GM18520 (cell line): ENCODE results near the gene HAL.
"Not testable (repeated sequence)": the region's sequence is repeated elsewhere in the genome, so short reads cannot be mapped to it uniquely, and the experiment has no call there.

Experiments used
- ATAC-seq: cut with Tn5 transposase; IDR thresholded peaks from one replicate; pipeline ENCODE4 v1.9.1; 2021; ENCODE audit not compliant: unreplicated experiment

The HAL gene

DNA sequence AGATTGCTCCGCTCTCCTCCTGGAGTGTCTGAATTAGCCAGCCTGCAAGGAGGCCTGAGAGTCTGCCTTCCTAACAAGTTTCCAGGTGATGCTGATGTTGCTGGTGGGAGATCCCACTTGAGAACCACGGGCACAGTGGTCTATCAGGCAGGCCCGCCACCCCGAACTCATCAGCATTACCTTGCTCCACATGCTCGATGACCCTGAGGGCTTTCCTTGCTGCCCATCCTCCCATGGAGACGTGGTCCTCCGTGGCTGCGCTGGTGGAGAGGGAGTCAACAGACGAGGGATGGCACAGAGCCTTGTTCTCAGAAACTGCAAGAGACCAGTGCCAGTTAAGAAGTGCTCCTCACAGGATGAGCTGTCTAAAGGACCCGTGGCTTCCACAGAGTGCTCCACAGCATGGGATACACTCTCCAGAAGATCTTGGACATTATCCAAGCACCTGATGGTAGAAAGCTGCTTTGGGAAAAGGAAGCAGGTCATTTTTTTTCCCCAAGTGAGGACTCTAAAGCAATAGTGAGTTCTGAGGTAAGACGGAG lies 18.3 kb downstream of the HAL start:
- ATAC-seq = no peak

DNA sequence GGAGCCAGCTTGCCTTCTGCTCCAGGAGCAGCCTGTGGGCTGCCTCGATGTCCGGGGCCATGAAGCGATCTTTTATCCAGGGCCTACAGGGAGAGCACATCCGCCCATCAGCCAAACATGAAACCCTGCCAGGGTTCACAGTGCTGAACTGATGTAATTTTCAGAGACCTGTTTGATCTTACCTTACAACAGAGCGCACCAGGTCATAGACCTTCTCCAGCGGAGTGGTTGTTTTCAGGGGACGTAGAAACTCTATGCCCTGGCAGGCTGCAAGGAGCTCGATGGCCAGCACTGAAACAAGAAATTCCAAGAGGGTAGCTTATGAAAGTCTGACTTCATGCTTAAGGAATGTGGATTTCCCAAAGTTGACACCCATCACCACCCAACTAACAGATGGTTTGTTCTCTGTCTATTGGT lies 19.7 kb downstream of the HAL start:
- ATAC-seq = no peak

DNA sequence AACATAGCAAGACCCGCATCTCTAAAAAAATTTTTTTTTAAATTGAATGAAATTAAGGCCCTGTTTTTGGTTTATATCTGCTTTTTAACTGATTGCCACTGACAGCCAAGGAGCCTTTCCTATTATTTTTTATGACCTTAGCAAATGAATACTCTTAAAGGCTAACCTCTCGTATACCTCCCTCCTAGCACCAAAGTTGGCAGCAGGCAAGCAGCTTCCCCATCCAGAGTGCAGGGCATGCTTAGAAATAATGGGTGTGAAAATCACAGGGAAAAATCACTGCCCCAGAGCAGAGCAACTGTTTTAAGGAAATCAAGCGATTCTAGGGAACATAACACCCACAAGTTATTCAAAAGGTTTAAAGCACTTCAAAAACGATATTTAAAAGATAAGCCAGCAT lies 20.7 kb downstream of the HAL start:
- no peak for ATAC-seq

DNA sequence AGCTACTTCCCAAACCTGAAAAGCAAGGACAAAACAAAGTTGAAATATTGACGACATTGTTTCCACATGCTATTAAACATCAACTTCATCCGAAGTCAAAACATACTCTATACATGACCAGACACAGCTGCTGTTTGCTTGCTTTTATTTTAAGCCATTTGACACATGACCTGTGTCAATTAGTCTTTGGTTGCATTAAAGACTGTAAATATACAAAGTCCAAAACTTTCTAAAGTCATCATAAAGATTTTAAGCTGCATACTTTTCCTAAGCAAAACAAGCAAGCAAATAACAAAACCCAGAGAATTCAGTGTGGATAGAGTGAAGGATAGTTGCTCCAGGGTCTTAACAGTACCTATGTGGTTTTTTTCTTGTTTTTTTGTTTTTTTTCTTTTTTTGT lies 21.8 kb downstream of the HAL start:
- no peak for ATAC-seq

DNA sequence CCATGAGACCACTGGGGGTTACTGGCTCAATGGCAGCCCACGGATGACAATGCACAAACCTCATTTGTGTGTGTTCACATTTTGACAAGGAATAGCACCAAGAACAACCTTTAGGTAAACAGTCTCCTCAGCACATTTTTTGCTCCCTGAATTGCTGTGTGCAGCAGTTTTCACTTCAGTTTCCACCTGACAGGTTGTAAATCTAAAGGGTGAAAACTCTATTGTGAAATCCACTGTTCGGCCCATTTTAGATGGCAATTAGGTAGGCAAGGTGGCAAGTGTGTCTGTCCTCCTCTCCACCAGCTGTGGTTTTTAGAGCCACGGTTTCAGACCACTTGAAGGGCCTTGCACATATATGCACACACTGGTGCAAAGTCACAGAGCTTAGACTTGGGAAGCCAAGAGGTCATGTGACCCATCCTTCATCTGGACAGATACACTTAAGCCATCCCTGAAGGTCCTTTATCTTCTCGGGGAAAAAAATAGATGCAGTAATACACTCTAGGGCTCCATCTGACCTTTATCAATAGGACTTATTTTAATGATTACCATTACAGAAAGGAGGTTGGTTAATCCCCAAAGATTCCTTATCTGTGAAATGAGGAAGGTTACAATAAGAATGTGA lies 23.2 kb downstream of the HAL start:
- no peak for ATAC-seq

DNA sequence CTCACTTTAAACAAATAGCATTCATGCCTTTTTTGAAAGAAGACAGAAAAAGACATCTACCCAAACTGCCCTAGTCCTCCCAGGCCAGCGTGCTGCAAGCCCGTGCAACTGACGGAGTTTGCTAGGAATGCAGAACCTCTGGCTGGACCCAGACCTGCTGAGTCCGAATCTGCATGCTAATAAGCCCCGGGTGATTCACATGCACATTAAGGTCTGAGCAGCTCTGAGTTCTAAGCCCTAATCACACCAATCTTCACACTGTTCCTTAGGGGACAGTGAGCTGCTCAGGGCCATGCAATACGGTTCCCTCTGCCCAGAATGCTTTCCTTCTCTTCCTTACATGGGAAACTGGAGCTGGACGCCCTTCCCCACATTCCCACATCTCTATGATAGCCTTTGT lies 25.2 kb downstream of the HAL start:
- no peak for ATAC-seq

DNA sequence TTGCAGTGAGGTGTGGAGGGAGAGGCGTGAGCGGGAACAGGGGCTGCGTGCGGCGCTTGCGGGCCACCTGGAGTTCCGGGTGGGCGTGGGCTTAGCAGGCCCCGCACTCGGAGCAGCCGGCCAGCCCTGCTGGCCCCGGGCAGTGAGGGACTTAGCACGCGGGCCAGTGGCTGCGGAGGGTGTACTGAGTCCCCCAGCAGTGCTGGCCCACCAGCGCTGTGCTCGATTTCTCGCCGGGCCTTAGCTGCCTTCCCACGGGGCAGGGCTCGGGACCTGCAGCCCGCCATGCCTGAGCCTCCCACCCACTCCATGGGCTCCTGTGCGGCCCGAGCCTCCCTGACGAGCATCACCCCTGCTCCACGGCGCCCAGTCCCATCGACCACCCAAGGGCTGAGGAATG lies 27.0 kb downstream of the HAL start:
- not testable (repeated sequence) for ATAC-seq

DNA sequence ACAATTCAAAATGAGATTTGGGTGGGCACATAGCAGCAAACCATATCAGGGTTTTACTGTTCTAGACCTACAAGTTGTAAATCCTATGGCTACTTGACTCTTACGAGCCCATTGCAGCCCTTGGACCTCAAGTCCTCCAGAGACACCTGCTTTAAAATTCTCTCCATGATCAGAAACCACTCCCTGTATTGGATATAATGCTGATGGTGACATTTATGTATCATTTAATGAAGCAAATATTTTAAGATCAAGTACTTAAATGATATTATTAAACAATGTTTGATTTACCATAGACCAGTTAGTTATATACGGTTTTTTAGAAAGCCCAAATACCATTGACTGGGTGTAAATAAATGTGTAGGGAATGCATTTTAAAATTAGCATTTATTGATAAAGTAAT lies 28.8 kb downstream of the HAL start:
- ATAC-seq = no peak

DNA sequence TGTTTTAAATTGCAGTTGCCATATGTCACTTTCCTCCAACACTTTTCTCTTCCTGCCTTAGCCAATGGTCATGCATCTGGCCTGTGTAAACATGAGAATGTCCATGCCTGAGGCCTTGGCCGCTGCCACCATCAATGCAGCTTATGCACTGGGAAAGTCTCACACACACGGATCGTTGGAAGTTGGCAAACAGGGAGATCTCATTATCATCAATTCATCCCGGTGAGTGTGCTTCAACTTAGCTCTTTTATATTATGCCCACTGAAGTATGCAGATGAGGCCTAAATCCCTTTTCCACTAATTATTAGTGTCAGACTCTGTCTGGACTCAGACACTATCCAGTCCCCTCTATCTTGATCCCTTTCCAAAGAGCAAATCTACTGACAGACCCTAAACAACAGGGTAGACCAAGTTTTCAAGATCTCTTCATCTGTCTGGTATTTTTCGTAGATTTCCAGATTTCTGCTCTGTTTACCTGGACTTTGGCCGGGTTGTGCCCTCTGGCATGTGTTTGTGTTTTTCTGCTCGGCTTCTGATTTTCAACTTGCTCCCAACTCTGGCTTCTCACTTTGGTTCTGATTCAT lies 29.8 kb downstream of the HAL start:
- ATAC-seq = no peak

DNA sequence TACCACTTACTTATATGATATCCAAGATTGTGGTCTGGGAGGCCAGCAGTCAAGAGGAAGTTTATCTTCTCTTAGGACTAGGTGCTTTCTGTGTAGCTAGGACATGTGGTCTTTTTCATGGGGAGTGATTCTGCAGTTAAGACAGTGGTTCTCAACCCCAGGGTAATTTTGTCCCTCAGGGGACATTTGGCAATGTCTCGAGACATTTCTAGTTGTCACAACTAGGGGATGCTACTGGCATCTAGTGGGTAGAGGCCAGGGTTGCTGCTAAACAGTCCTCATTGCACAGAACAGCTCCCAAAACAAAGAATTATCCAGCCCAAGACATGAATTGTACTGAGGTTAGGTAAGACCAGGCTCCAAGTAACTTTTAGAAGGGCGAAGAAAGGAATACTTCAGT lies 33.0 kb downstream of the HAL start:
- no peak for ATAC-seq

DNA sequence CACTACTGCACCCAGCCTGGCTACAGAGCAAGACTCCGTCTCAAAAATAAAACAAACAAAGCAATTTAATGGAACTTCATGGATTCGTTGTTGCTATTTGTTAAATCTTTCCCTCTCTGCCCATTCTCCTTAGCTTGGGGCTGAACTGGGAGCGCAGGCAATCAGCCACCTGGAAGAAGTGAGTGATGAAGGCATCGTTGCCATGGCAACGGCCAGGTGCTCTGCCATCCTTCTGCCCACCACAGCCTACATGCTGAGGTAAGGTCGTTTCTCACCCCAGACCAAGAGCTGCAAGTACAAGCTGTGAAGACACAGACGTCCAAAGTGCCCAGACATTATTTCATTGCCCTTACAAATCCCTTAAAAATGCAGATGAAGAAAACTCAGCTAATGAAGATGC lies 33.9 kb downstream of the HAL start:
- no peak for ATAC-seq

DNA sequence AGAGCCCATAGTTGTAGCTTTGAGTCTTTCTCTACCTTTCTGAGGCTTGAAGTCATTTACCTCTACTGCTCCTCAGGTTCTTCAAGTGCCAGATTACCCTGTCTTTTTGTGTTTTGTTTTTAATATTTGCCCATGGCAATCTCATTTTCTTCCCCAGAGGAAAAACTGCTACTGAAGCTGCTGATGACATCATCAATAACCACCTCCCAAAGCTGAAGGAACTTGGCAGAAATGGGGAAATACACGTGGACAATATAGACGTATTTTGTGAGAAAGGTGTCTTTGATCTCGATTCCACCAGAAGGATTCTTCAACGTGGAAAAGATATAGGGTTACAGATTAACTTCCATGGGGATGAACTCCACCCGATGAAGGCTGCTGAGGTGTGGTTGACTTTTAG lies 35.9 kb downstream of the HAL start:
- ATAC-seq = no peak

DNA sequence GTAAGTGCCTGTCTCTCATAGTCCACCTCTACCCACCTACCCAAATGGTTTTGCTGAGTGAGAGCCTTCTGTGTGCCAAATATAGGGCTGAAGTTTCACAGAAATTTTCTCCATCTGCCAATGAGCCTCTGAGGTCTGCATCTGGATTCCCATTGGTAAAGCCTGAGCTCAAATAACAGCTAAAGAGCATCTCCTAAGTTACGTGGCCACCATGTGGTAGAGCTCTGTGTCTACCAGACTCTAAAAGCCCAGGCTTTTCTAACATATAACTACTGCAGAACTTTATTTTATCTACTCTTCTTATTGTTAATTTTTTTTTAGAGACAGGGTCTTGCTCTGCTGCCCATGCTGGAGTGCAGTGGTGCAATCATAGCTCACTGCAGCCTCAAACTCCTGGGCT lies 37.0 kb downstream of the HAL start:
- ATAC-seq = no peak

DNA sequence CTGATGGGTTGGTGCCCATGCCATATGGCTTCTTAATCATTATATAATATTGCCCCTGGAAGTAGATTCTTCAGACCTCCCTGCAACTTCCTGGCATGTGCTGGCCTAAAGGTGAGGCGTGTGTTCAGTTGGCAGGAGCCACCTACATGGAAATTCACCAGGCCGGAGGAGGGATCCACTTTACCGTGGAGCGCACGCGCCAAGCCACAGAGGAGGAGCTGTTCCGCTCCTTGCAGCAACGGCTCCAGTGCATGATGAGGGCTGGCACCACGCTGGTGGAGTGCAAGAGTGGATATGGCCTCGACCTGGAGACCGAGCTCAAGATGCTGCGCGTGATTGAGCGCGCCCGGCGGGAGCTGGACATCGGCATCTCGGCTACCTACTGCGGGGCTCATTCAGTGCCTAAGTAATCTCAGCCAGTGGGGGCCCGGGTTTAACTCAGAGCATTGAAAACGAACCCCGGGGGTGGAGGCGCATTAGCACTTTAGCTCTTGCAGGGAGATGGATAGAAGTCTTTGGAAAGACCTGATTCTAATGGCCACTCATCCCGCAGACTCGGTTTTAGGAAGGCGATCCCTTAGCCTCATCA lies 39.5 kb downstream of the HAL start:
- no peak for ATAC-seq

DNA sequence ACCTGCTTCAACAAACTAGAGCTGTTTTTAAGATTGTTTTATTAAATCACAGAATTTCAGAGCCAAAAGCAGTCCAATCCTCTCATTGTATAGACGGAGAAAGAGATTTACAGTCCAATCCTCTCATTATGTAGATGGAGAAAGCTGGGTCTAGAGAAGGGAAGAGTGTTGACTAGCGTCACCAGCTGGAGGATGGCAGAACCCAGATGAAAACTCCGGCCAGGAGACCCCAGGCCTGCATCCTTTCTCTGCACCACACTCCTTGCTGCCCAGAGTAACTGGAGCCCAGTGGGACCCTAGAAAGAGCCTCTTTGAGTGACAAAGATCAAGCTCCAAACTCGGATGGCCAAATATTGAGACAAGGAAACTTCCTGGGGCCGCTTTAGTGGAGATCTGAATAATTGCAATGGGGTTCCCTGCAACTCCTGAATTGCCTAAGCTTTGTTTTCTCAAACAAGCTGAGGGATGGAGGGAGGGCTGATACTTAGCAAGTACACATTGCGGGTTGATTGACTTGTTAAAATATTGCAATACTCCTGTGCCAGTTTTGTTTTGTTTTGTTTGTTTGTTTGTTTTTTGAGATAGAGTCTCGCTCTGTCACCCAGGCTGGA lies 40.5 kb downstream of the HAL start:
- no peak for ATAC-seq

DNA sequence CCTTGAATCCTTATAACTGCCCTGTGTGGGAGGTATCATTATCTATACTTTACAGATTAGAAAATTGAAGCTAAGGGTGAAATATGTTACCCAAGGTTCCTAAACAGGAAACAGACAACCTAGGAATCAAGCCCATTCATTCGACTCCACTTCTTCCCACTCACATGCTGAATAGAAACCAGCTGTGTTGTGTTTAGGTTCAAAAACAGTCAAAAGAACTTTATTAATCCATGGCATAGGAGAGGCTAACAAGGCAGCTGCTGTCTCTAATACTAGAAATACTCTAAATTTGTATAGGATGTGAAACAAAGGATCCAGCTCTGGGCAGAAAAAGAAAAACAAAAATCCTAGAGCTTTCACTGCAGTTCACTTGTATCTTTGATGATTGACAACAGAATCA lies 43.1 kb downstream of the HAL start:
- no peak for ATAC-seq

DNA sequence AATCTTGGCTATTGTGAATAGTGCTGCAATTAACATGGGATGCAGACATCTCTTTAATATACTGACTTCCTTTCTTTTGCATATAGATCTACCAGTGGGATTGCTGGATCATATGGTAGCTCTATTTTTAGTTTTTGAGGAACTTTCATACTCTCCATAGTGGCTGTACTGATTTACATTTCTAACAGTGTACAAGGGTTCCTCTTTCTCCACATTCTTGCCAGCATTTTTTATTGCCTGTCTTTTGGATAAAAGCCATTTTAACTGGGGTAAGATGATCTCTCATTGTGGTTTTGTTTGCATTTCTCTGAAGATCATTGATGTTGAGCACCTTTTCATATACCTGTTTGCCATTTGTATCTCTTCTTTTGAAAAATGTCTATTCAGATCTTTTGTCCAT lies 44.6 kb downstream of the HAL start:
- ATAC-seq = no peak

DNA sequence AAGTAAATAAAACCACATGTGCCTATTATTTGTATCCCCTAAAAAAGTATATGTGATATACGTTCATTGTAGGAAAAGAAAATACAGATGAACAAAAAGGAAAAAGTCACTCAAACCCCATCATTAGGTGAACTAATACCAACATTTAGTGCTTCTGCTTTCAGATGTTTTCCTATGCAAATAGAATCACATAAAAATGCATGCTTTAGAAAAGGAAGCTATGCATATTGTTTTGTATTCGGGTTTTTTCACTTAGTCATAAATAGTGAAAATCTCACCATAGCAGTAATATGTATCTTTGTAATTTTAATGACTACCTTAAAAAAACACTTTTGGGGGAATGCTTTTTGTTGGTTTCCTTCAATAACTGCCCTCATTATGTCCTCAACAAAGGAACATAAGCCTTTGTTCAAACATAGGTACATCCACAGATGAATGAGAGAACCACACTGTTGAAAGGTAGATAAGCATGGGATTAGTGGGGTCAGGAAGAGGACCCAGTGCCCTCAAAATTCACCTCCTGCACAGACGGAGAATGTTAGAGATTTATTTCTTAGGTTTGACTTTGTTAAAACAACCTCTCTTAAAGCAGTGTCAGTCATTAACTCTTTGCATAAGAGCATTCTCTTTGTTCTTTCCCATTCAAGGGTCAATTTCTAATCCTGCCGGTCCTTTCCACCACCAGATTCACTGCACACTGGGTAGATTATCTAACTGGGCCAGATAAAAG lies 46.5 kb downstream of the HAL start:
- no peak for ATAC-seq

DNA sequence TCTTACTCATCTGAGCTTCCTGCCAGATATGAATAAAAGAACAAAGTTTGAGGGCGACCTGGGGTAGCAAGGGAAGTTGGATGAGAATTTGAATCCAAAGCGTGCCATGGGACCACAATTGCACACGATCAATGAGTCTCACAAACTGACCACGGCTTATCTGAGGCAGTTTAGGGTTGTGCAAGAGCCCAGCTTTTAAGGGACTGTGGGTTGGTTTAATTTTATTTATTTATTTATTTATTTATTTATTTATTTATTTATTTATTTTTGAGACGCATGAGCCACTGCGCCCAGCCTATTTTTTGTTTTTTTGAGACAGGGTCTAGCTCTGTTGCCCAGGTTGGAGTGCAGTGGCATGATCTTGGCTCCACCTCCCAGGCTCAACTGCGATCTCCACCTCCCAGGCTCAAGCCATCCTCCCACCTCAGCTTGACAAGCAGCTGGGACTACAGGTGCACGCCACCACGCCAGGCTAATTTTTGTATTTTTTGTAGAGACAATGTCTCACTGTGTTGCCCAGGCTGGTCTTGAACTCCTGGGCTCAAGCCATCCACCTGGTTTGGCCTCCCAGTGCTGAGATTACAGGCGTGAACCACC lies 51.9 kb downstream of the HAL start:
- no peak for ATAC-seq

DNA sequence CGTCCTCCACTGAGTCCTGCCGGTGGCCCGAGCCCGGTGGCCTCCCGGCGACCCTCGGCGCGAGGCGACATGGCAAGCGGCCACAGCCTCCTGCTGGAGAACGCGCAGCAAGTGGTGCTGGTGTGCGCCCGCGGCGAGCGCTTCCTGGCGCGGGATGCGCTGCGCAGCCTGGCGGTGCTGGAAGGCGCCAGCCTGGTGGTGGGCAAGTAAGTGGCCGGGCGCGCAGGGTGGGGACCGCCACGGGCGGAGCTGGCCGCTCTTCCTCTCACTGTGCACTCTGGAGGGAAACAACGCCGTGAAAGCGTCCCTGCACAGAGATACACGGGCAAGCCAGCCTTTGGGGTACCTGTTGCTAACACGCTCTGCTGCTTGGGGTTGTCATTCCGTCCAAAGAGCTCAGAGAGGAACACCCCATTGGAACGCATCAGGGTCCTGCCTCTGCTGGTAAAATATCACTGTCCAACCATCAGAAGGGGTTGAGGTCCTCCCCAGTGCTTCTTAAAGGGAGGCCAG lies 52.8 kb downstream of the HAL start, which contains the start of gene AMDHD1:
Gene AMDHD1, plus strand, starts transcription at position 2 of the 513 bp plus-strand sequence. Its CDS starts 68 bp downstream, at position 70.
- ATAC-seq = peak; percentile 31
